ENCODE measurements around the gene TNFRSF12A.
A peak's percentile ranks its signal among the peaks of the same experiment; 100 is the strongest.

Gene TNFRSF12A

GRCh38 chr16:2996298-2996697 is 23.9 kb upstream of the TNFRSF12A start:
- Mint-ChIP-seq H3K27me3 (ENCODE audit: low read depth) (peaks cover 9% of the 10 kb centered on the region), H3K36me3 (ENCODE audit: low read depth) (no peaks in the 10 kb centered on the region), H3K4me1 (no peaks in the 10 kb centered on the region), H3K4me3 (no peak overlapping the region), H3K27ac (no peak overlapping the region), H3K9me3 (no peaks in the 10 kb centered on the region)
- no peak for TF ChIP-seq CTCF (IDR thresholded peaks at IDR 0.05; ENCODE audit: unreplicated experiment in 3 of 3)

- H3K27me3 Mint-ChIP-seq (ENCODE audit: low read depth), result peaks cover 24% of the 10 kb centered on the region
- no peak overlapping the region for H3K27ac Mint-ChIP-seq
- H3K4me1 Mint-ChIP-seq, result no peaks in the 10 kb centered on the region
- no peaks in the 10 kb centered on the region for H3K36me3 Mint-ChIP-seq (ENCODE audit: low read depth)
- H3K9me3 Mint-ChIP-seq, result no peaks in the 10 kb centered on the region
- H3K4me3 Mint-ChIP-seq, result no peak overlapping the region
- TF ChIP-seq CTCF (IDR thresholded peaks at IDR 0.05; ENCODE audit: unreplicated experiment in 3 of 3), result no peak
These were observed 20.2 kb upstream of the TNFRSF12A start for GRCh38 chr16:2999929-3000328.

- Mint-ChIP-seq H3K27ac (no peak overlapping the region), H3K4me1 (no peaks in the 10 kb centered on the region), H3K36me3 (ENCODE audit: low read depth) (no peaks in the 10 kb centered on the region), H3K4me3 (no peak overlapping the region), H3K27me3 (ENCODE audit: low read depth) (peaks cover 30% of the 10 kb centered on the region), H3K9me3 (no peaks in the 10 kb centered on the region)
- TF ChIP-seq CTCF (IDR thresholded peaks at IDR 0.05; ENCODE audit: unreplicated experiment in 3 of 3), result no peak
These were observed 19.6 kb upstream of the TNFRSF12A start for GRCh38 chr16:3000540-3000939.

- Mint-ChIP-seq H3K27me3 (ENCODE audit: low read depth) (peaks cover 38% of the 10 kb centered on the region), H3K9me3 (no peaks in the 10 kb centered on the region), H3K4me3 (no peak overlapping the region), H3K27ac (no peak overlapping the region), H3K36me3 (ENCODE audit: low read depth) (no peaks in the 10 kb centered on the region), H3K4me1 (no peaks in the 10 kb centered on the region)
- no peak for TF ChIP-seq CTCF (IDR thresholded peaks at IDR 0.05; ENCODE audit: unreplicated experiment in 3 of 3)
These were observed 18.9 kb upstream of the TNFRSF12A start for GRCh38 chr16:3001316-3001715.

- H3K27ac Mint-ChIP-seq, result no peak overlapping the region
- H3K4me3 Mint-ChIP-seq, result peak overlapping the region; percentile 76 to 83 (median 77)
- peaks cover 12% of the 10 kb centered on the region for H3K4me1 Mint-ChIP-seq
- no peaks in the 10 kb centered on the region for H3K36me3 Mint-ChIP-seq (ENCODE audit: low read depth)
- peaks cover 62% of the 10 kb centered on the region for H3K27me3 Mint-ChIP-seq (ENCODE audit: low read depth)
- TF ChIP-seq CTCF (IDR thresholded peaks at IDR 0.05; ENCODE audit: unreplicated experiment in 3 of 3), result peak; percentile 12 to 52 (median 35)
- H3K9me3 Mint-ChIP-seq, result no peaks in the 10 kb centered on the region
These were observed 16.4 kb upstream of the TNFRSF12A start for GRCh38 chr16:3003582-3004270.

- no peaks in the 10 kb centered on the region for H3K36me3 Mint-ChIP-seq (ENCODE audit: low read depth)
- H3K4me3 Mint-ChIP-seq, result no peak overlapping the region
- H3K27me3 Mint-ChIP-seq (ENCODE audit: low read depth), result peaks cover 68% of the 10 kb centered on the region
- peaks cover 12% of the 10 kb centered on the region for H3K4me1 Mint-ChIP-seq
- no peaks in the 10 kb centered on the region for H3K9me3 Mint-ChIP-seq
- TF ChIP-seq CTCF (IDR thresholded peaks at IDR 0.05; ENCODE audit: unreplicated experiment in 3 of 3), result no peak
- no peak overlapping the region for H3K27ac Mint-ChIP-seq
These were observed 15.8 kb upstream of the TNFRSF12A start for GRCh38 chr16:3004319-3004718.

All from nephron (organoid).